K562 (cell line): Measurements from ENCODE around the gene MTCH2. TPM values are rescaled to one million over a fixed set of nuclear protein-coding genes. Genes with fewer than 3 reads are reported as not detected.

Experiments used
- ATAC-seq: fragments of 200-7000 bp; cut with Tn5 transposase; 3 replicates; pipeline ENCODE4 v1.9.1; 2020; ENCODE audit warnings: moderate library complexity
- BruUV-seq: library from RNA; stranded (reverse); fragments of 400-500 nt; replicated peaks from 2 replicates; lab custom pipeline; 2021; lab: Mats Ljungman, UMichigan
- CTCF ChIA-PET: fragments of 300-600 bp; formaldehyde crosslinking; extraction: SDS; loops from one replicate; lab custom pipeline; 2021; ENCODE audit warnings: low intra/inter-chr PET ratio; lab: Yijun Ruan, JAX
- POLR2A ChIA-PET: fragments of 300-600, 350-650 bp; sonication (Branson Sonifier 250); formaldehyde crosslinking; extraction: SDS; loops from one replicate; lab custom pipeline; 2021; ENCODE audit warnings: antibody characterized with exemption, inconsistent platforms; lab: Yijun Ruan, JAX
- DNase-seq, 4 experiments: peaks; one replicate each; pipeline versions ENCODE4 v3.0.0 to v3.0.0-alpha.2; 2011 to 2018; ENCODE audit warnings: low spot score in 3 of 4, mixed read lengths in 3 of 4; ENCODE audit errors: extremely low read depth in 1 of 4
- FAIRE-seq: peaks from 2 replicates; lab custom pipeline; 2011; peaks lifted over from hg19 to GRCh38; lab: Jason Lieb, UNC
- H2AFZ ChIP-seq: 2 replicates; pipeline ENCODE4 v1.6.0; 2011; ENCODE audit warnings: low read depth, low read length, control low read depth, inconsistent platforms
- H3K27ac ChIP-seq: fragments of 200-600 bp; 3 replicates; pipeline ENCODE4 v1.8.0; 2011; ENCODE audit warnings: low read depth, mild to moderate bottlenecking, control low read depth, inconsistent platforms, low read length, moderate library complexity, mixed read lengths; ENCODE audit errors: extremely low read depth
- H3K27me3 ChIP-seq, 2 experiments: fragments of 300-600 bp in 1 of 2; 2 replicates in 1 of 2; 3 replicates in 1 of 2; pipeline versions ENCODE4 v1.6.0 to v1.8.0; 2011; ENCODE audit warnings: inconsistent platforms in 2 of 2, low read length in 2 of 2, mild to moderate bottlenecking in 1 of 2, mixed read lengths in 1 of 2, moderate library complexity in 1 of 2; ENCODE audit not compliant: control insufficient read depth in 2 of 2, insufficient read depth in 2 of 2
- H3K36me3 ChIP-seq: fragments of 300-600 bp; 3 replicates; pipeline ENCODE4 v1.8.0; 2011; ENCODE audit warnings: mild to moderate bottlenecking, low read length, inconsistent platforms; ENCODE audit not compliant: control insufficient read depth, insufficient read depth
- H3K4me1 ChIP-seq, 2 experiments: fragments of 200-600 bp in 1 of 2; replicated peaks in 1 of 2; 2 replicates in 1 of 2; 3 replicates in 1 of 2; pipeline versions ENCODE4 v1.5.1 to v1.8.0; 2011; ENCODE audit warnings: inconsistent platforms in 2 of 2, low read length in 2 of 2, mild to moderate bottlenecking in 1 of 2, mixed read lengths in 1 of 2, moderate library complexity in 1 of 2; ENCODE audit not compliant: control insufficient read depth in 2 of 2, insufficient read depth in 2 of 2
- H3K4me2 ChIP-seq: 2 replicates; pipeline ENCODE4 v1.6.1; 2011; ENCODE audit warnings: low read length, control low read depth, inconsistent platforms, mixed read lengths; ENCODE audit not compliant: insufficient read depth
- H3K4me3 ChIP-seq: fragments of 200-600 bp; sonication (generic), shearing (Covaris generic); 2 replicates; pipeline ENCODE4 v1.5.1; 2016; ENCODE audit warnings: control low read depth, inconsistent platforms
- H3K79me2 ChIP-seq: fragments of 200-600 bp; 3 replicates; pipeline ENCODE4 v1.8.0; 2011; ENCODE audit warnings: low read length, inconsistent platforms; ENCODE audit not compliant: control insufficient read depth, insufficient read depth
- H3K9ac ChIP-seq, 2 experiments: 2 replicates each; pipeline versions ENCODE4 v1.6.0 to v1.6.1; 2011; ENCODE audit warnings: low read depth in 2 of 2, low read length in 2 of 2, control low read depth in 1 of 2, inconsistent platforms in 1 of 2, mild to moderate bottlenecking in 1 of 2, mixed read lengths in 1 of 2; ENCODE audit not compliant: insufficient read depth in 1 of 2
- H3K9me1 ChIP-seq: one replicate; pipeline ENCODE4 v1.6.0; 2011; ENCODE audit warnings: inconsistent platforms, mild to moderate bottlenecking, low read length, moderate library complexity; ENCODE audit not compliant: control insufficient read depth, insufficient read depth
- H3K9me3 ChIP-seq: replicated peaks from 2 replicates; pipeline ENCODE4 v1.5.1; 2011; ENCODE audit warnings: low read depth, low read length, inconsistent platforms; ENCODE audit not compliant: control insufficient read depth, insufficient read depth
- H4K20me1 ChIP-seq: replicated peaks from 2 replicates; pipeline ENCODE4 v1.6.1; 2011; ENCODE audit warnings: low read length, inconsistent platforms, mixed read lengths; ENCODE audit not compliant: control insufficient read depth, insufficient read depth
- FOXM1 ChIP-seq, 2 experiments: fragments of 450-650 bp in 1 of 2; sonication (generic) in 1 of 2; formaldehyde crosslinking in 1 of 2; IDR thresholded peaks; 2 replicates each; pipeline versions ENCODE4 v1.6.1 to v1.9.0; 2017 to 2022; ENCODE audit warnings: low read depth in 2 of 2, mild to moderate bottlenecking in 2 of 2, missing genetic modification reagents in 1 of 2, moderate library complexity in 1 of 2
- GTF2A2 ChIP-seq: IDR thresholded peaks from 2 replicates; pipeline ENCODE4 v1.6.1; 2016; ENCODE audit warnings: mild to moderate bottlenecking, missing genetic modification characterization, missing compliant biosample characterization
- KLF10 ChIP-seq: fragments of 250-450 bp; sonication (Bioruptor Pico); IDR thresholded peaks from 2 replicates; pipeline ENCODE4 v1.6.1; 2021; ENCODE audit warnings: matching md5 sums
- MXD1 ChIP-seq: fragments of 250-450 bp; sonication (Bioruptor Pico); IDR thresholded peaks from 2 replicates; pipeline ENCODE4 v1.8.0; 2021; ENCODE audit warnings: borderline replicate concordance, mild to moderate bottlenecking, moderate library complexity; ENCODE audit not compliant: poor library complexity, severe bottlenecking
- NFIC ChIP-seq: fragments of 450-650 bp; IDR thresholded peaks from 2 replicates; pipeline ENCODE4 v1.6.1; 2017; ENCODE audit warnings: mild to moderate bottlenecking, inconsistent platforms
- POLR2G ChIP-seq: fragments of 200-400 bp; formaldehyde crosslinking; IDR thresholded peaks from 2 replicates; pipeline ENCODE4 v1.6.1; 2017; ENCODE audit warnings: low read depth, mild to moderate bottlenecking, antibody characterized with exemption, low read length, moderate library complexity
- RBM14 ChIP-seq: fragments of 200-400 bp; formaldehyde crosslinking; IDR thresholded peaks from 2 replicates; pipeline ENCODE4 v1.6.1; 2018; ENCODE audit warnings: low read depth, mild to moderate bottlenecking, low read length, moderate library complexity, borderline replicate concordance; ENCODE audit not compliant: insufficient read depth
- U2AF1 ChIP-seq: fragments of 200-400 bp; formaldehyde crosslinking; optimal IDR thresholded peaks from 2 replicates; pipeline ENCODE3; 2017; ENCODE audit warnings: mild to moderate bottlenecking, low read depth, low read length, moderate library complexity
- ZKSCAN1 ChIP-seq: fragments of 150-350 bp; IDR thresholded peaks from 2 replicates; pipeline ENCODE4 v1.6.1; 2016; ENCODE audit warnings: low read depth, low read length
- whole genome bisulfite sequencing: fragments of 100-300 bp; shearing (Covaris generic); methylation state at CpG from one replicate; pipeline ENCODE4 v1.1.6; 2016; ENCODE audit warnings: low coverage, mixed read lengths; ENCODE audit not compliant: insufficient coverage; ENCODE audit errors: missing lambda C conversion rate; 5-methylcytosine and 5-hydroxymethylcytosine counted together
- in situ Hi-C: fragments of 300-500 bp; cut with MboI; formaldehyde crosslinking; loops from 4 replicates; pipeline ENCODE4 v1.15.0; 2018; ENCODE audit warnings: inconsistent platforms, mixed read lengths
- intact Hi-C: fragments of 100-400 bp; cut with micrococcal nuclease; formaldehyde crosslinking; loops from 2 replicates; pipeline ENCODE4 v1.14.2; 2022
- polyA plus RNA-seq, 8 experiments: library from polyadenylated mRNA; depleted of rRNA in 4 of 8; stranded (reverse) in 5 of 8; unstranded in 3 of 8; fragments of >200 nt; fragmentation: Nextera tagmentation in 2 of 8; fragmentation: Illumina TruSeq in 1 of 8; extraction: Ambion mirVana in 2 of 8; extraction: Trizol in 1 of 8; gene quantifications; 2 replicates each; pipeline versions ENCODE4 v1.2.1 to v1.2.3, GENCODE V29; 2011 to 2014; ENCODE audit warnings: inconsistent platforms in 1 of 8, missing spikeins in 1 of 8
- total RNA-seq, 7 experiments: library from RNA; depleted of rRNA in 6 of 7; stranded (reverse); fragments of >200 nt in 6 of 7; fragmentation: Illumina TruSeq in 2 of 7; extraction: Trizol in 2 of 7; gene quantifications; 2 replicates each; pipeline versions ENCODE4 v1.2.1 to v1.2.3, GENCODE V29; 2011 to 2021; ENCODE audit warnings: low replicate concordance in 1 of 7

The MTCH2 gene
- total and polyA plus RNA-seq, 9 of the 15 experiments (the other 6 are each of a cell fraction or from before 2014, with no cell fraction given) = 95.4 to 620 (median 198) TPM

DNA sequence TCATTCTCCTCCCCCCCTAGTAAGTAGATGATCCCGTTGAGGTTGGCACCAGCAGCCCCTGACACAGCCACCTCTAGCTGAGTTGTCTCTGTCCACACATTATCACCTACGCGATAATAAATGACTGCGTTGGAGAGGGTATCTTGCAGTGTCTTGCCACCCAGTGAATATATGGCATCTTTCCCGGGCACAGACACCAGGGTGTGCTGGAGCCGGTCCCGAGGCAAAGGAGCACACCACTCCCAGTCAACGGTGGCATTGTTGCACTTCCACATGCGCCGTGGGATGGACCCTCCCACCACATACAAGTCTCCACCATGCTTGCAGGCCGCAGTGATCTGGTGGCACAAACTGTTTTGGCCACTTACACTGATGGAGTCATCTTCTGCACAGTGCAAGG, 69.0 kb downstream of the MTCH2 start (continued):
- TF ChIP-seq MXD1 (CRISPR knock-in tag) = no peak
- TF ChIP-seq POLR2G = peak; percentile 50; the same call in 1 of the 2 replicates
- no peak for TF ChIP-seq ZKSCAN1
- TF ChIP-seq RBM14 = no peak
- TF ChIP-seq, all 486 proteins: peak for 3

- Histone ChIP-seq H3K79me2 (peaks cover 22% of the 10 kb centered on the region), H3K9ac (no peak overlapping the region), H3K36me3 (peaks cover 73% of the 10 kb centered on the region), H3K9me3 (no peaks in the 10 kb centered on the region), H3K27ac (no peak overlapping the region), H3K27me3 (no peaks in the 10 kb centered on the region), H3K4me3 (no peak overlapping the region), H3K9me1 (no peaks in the 10 kb centered on the region), H3K4me2 (no peak overlapping the region), H4K20me1 (no peaks in the 10 kb centered on the region), H3K4me1 (peaks cover 6 to 10% of the 10 kb centered on the region in 2 experiments; a peak in 4 of 5 replicates), H2AFZ (no peak overlapping the region)
- in situ Hi-C loops = no loop called here
- no peak for TF ChIP-seq FOXM1 (IDR thresholded peaks at IDR 0.05; ENCODE audit: low read depth)
- TF ChIP-seq FOXM1 (CRISPR knock-in tag; IDR thresholded peaks at IDR 0.05; ENCODE audit: low read depth) = no peak
- TF ChIP-seq U2AF1 = no peak
- TF ChIP-seq GTF2A2 (tag) = no peak
- TF ChIP-seq NFIC = peak; percentile 27; the same call in 1 of the 2 replicates
- no peak for TF ChIP-seq KLF10 (CRISPR knock-in tag)
- DNase-seq (peak in 2 of 4 experiments; percentile 13 to 15), FAIRE-seq (no peak), ATAC-seq (peak; percentile 8; the same call in 2 of the 3 replicates)
- ChIA-PET POLR2A (interaction anchor here (1.1 to 3.1 kb wide), 5 partner anchors 8 to 22 kb away, joined by 3 to 17 read pairs (median 3); partner anchors contain the start of gene PTPMT1), CTCF (no interaction called here)
- intact Hi-C loops = no loop called here
- BruUV-seq = no TSS peak
- 81% methylated on average over 8 of the region's 8 CpGs for WGBS
These were observed 69.6 kb downstream of the MTCH2 start for GRCh38 chr11:47572715-47573255.
